GM21717 (cell line): ENCODE results near the gene RRN3.
"Not testable (repeated sequence)": the region's sequence is repeated elsewhere in the genome, so short reads cannot be mapped to it uniquely, and the experiment has no call there.

Source experiments
- ATAC-seq: cut with Tn5 transposase; IDR thresholded peaks from one replicate; pipeline ENCODE4 v1.9.1; 2021; ENCODE audit warnings: mild to moderate bottlenecking, moderate library complexity; ENCODE audit not compliant: unreplicated experiment

The RRN3 gene

DNA sequence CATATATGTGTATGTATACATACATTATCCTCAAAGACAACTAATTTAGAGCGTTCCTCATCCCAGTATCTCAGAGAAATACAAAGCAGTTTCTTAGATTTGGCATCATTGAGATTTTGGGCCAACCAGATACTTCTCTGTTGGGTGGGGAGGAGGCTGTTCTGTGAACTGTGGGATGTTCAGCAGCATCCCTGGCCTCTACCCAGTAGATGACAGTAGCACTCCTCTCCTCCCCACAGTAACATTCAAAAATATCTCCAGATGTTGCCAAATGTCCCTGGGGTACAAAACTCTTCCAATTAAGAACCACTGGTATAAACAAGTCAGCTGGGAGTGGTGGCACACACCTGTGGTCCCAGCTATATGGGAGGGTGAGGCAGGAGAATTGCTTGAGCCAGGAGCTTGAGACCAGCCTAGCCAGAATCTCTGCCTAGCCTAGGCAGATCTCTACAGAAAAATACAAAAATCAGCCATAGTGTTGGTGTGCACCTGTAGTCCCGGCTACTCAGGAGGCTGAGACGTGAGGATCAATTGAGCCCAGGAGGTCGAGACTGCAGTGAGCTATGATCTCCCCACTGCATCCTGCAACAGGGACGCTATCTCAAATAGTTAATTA is 6.4 kb upstream of the RRN3 start:
- ATAC-seq = not testable (repeated sequence)

DNA sequence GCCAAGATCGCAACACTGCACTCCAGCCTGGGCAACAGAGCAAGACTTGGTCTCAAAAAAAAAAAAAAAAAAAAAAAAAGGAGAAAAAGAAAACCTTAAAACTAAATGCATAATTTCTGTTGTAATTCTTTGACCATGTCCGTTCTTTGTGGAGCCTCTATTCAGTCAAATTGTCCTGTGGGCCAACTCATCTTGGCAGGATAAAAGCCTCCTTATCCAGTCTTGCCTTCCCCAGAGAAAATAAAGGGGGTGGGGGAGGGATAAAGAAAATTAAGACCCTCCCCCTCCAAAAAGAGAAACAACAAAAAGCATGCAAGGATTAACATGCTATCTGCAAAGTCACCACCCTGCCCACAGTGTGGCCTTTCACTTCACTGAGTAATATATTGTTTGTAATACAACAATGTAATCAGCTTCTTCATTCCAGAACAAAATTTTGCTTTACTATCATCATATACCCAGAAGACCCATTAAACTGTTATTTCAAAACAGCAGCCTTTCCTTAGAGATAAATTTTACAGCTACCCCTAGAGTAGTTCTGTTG is 5.4 kb upstream of the RRN3 start:
- not testable (repeated sequence) for ATAC-seq

DNA sequence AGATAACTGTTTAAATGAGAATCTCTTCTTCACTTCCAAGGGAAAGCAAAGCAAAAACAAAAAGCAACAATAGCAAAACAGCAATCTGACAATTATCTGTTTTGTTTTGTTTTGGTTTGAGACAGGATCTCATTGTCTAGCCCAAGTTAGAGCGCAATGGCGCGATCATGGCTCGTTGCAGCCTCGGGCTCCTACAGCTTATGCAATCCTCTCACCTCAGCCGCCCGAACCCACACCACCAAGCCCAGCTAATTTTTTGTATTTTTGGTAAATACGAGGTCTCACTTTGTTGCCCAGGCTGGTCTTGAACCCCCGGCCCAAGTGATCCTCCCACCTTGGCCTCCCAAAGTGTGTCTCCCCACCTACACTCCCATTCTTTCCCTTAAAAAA is 2.5 kb upstream of the RRN3 start:
- not testable (repeated sequence) for ATAC-seq

DNA sequence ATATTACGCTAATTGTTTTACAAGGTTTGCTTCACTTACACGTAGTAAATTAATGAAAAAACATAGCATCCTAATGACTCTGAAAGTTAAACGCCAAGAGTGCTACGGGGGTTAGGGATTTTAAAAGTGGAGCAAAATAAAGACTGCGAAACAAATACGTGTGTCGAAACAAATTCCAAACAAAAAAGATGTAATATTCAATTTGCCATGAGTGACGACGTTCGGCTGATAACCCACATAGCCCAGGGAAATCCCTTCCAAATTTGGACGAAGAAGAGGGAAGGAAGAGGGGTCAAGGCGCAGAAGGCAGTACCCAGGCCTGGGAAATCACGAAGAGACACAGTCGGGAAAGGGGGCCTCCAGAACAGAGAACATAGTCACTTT is 509 bp downstream of the RRN3 start:
- not testable (repeated sequence) for ATAC-seq

DNA sequence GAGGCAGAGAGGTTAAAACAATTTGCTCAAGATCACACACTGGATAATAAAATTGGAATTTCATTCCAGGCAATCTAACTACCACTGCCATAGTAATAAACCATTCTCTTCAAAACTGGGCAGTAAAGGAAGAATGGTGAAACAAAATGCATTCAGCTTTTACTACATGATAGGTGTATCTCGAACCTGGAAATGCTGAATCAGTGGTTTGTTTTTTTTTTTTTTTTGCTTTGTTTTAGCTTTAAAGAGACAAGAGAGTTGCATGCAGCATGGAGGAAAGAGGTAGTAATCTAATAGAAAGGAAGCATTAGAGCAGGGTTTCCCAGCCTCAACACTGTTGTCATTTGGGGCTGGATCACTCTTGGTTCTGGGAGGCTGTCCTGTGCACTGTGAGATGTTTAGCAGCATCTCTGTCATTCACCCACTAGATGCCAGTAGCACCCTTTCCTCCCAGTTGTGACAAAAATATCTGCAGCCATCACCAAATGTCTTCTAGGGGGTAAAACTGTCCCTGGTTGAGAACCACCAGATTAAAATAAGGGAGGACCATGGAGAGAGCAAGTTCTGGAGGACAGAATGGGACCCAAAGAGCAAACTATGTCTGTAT is 3.3 kb downstream of the RRN3 start:
- not testable (repeated sequence) for ATAC-seq

DNA sequence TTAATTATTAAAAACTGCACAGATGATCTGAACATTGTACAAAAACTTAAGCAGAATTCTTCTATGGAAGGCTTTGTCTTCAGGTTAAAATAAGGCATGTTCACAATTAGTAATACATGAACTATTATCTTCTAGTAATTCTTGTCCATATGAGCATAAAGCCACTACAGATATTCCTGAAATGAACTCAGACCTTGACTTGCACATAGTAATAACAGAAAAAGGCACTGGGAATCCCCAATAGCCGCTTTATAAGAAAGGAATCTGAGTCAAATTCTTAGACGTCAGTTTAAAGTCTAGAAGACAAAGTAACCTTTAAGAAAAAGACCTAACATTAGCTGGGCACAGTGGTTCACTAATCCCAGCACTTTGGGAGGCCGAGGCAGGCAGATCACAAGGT is 11.3 kb downstream of the RRN3 start:
- ATAC-seq = not testable (repeated sequence)

DNA sequence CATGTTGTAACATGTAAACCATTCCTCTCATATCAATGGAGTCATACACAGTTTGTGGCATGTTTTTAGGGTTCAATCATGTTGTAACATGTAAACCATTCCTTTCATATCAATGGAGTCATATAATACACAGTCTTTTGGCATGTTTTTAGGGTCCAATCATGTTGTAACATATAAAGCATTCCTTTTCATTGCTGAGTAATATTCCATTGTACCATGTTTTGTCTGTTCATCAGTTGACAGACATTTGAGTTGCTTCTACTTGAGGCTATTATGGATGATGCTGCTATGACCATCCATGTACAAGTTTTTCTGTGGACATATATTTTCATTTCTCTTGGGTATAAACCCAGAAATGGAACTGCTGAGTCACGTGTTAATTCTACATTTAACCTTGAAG is 13.2 kb downstream of the RRN3 start:
- ATAC-seq = not testable (repeated sequence)

DNA sequence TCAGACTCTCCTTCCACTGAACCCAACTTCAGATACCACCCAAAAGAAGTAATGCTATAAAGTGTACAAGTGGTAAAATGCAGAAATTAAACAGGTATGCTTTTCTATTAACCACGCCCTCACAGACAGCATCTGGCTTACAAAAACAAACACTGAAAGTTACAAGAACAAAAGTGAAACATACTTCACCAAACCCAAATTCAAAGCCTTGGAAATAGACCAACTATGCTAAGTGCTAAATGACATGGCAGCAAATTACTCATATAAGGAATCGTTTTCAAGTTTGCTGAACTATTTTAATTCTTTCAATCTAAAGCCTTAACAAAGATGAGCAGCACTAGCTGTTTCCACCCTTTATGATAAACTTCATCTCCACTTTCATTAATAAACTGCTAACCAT is 17.9 kb downstream of the RRN3 start:
- ATAC-seq = not testable (repeated sequence)

DNA sequence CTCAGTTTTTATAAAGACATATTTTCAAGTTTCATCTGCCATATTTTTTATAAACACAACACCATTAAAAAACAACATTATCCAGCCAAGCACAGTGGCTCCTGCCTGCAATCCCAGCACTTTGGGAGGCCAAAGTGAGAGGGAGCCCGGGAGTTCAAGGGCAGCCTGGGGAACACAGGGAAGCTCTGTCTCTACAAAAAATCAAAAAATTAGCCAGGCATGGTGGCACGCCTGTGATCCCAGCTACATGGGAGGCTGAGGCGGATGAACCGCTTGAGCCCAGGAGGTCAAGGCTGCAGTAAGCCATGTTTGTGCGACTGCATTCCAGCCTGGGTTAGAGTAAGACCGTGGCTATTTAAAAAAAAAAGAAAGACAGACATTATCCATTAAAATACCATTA is 21.0 kb downstream of the RRN3 start:
- no peak for ATAC-seq

DNA sequence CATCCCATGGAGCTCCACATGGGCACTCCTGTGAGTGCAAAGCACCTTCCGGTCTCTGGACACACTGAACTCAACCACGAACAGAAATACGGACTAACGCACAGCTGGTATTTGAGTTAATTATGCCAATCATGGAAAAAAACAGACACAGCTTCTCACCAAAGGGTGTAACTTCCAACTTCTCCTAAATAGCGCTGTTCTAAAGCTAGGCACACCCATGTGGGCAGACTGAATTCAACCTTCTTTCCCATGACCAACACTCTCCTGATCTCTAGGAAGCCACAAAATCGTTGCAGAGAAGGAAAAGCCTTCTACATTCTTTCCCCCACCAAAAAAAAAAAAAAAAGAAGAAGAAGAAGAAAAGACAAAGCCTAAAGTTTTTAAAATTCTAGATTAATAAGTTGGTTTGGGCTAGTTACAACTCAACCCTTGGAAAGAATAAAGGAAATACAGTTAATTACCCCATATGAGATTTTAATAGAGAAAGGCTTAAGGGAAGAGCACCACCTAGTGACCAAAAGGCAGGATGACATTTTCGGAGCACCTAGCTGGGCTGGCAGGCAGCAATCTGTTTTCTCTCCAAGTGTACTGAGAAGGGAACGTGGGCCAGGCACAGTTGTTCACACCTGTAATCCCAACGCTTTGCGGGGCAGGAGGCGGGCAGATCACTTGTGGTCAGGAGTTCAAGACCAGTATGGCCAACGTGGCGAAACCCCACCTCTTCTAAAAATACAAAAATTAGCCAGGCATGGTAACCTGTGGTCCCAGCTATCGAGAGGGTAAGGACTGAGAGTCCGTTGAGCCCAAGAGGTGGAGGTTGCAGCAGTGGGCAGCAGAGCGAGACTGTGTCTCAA is 21.9 kb downstream of the RRN3 start:
- not testable (repeated sequence) for ATAC-seq

DNA sequence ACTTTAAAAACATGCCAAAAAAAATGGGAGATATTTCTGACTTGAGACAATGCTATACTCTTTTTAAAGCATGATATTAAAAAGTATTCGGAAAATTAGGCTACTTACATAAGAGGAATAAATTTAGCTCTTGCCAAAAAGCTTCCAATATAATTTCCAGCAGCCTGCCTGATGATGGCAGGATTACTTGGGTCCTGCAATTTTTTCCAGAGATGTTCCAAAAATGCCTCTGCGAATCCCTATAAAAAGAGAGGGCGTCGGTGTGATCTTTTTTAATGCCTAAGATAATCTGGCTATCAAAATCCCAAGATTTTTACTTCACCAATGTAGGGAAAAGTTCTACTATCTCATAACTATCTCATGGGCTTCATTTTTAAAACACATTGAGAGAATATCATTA is 23.1 kb downstream of the RRN3 start:
- ATAC-seq = not testable (repeated sequence)

DNA sequence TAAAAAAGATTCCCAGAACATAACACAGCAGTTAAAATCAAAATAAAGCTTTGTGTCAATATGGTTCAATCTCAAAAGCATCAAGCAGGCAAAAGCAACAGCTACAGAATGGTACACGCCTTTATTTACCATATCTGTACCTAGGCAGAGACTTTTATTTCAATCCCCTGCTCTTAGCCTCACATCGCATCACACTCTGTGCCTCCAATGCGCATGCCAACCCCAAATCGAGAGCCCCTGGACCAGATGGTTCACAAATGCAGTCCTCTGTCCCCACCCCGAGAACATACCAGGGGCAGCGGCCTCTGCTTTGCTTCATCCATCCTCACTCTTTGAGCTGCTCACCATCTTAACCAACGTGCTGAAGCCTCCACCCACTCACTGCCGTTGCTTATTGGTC is 27.4 kb downstream of the RRN3 start:
- ATAC-seq = not testable (repeated sequence)

DNA sequence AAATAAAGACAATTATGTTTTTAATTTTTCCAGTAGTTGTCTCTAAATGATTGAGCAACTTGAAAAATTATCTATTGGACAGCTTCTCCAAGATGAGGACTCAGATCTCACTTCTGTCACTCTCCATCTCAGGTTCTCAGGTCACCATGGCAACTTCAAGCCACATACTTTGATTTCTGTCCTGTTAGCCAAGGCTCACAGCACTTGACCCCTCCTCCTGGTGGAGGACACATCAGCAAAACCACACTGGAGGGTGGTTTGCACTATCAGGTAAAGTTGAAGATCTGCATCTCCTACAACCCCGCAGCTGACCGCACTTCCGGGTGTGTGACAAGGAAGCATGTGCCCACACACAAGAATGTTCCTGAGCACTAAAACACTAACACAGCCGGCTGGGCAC is 28.1 kb downstream of the RRN3 start:
- not testable (repeated sequence) for ATAC-seq

DNA sequence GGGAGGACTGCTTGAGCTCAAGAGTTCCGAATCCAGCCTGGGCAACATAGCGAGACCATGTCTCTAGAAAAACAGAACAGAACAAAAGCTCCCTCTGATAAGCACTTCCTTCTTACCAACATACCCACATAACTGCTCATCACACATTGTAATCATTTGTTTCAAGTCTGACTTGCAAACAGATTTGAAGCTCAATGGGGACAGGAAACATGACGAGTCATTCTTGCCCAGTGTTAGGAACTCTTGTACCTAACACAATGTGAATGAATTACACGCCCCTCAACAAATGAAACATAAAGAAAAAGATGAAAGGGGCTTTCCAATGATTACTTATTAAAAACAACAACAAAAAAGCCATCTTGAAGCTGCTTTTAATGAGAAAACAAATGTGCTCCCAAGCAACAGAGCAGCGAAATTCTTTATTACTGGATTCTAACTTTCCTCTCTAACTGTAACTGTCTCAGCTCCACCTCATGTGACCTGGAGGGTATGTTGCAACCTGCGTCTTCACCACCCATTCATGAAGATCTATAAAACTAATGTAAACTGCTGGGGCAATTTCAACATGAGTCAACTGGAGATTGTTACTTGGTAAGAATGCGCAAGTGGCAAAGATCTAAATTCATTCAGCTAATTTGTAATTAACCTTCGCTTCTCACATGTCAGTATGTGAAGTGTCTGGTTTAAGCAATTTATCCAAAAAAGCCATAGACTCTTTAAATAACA is 31.8 kb downstream of the RRN3 start:
- not testable (repeated sequence) for ATAC-seq

DNA sequence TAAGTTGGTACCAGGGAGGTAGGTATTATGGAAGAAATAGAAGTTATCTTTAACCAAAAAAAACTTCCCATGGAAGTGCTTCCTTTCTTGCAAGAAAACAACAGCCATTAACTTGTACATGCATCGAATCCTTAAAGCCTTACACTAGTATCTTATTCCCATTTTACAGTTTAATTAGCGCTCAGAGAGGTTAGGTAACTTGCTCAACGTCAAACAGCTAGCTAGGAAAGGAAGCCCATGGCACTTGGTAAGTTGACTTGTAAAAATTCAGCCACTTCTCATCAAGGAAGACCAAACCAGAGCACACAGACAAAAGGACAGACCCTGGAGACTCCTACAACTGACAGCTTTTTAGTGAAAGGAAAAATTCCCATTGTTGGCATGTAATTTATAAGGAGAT is 34.7 kb downstream of the RRN3 start:
- no peak for ATAC-seq

DNA sequence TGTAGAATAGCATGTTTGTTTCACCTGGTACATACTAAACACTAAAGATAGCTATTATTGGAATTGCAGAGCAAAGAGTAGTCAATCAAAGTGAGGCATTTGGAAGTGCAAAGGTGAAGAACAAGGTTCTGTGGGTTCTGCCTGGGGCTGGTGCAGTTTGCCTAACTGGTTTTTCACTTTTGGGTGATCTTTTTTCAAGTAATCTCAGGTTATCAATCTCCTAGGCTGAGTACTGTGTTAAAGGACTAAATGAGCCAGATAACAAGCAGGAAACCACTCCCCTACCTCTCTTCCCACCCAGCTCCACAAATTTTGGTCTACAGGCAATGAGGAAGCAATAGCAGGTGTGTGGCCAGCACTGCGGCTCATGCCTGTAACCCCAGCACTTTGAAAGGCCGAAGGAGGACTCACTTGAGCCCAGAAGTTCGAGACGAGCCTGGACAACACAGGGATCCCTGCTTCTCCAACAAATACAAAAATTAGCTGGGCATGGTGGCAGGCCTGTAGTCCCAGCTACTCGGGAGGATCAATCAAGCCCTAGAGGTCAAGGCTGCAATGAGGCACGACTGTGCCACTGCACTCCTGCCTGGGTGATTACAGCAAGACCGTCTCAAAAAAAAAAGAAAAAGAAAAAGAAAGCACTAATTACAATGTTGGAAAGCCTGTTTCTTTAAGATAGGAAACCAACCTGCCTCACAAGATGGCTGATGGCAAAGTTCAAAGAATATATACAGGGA is 36.2 kb downstream of the RRN3 start:
- no peak for ATAC-seq

DNA sequence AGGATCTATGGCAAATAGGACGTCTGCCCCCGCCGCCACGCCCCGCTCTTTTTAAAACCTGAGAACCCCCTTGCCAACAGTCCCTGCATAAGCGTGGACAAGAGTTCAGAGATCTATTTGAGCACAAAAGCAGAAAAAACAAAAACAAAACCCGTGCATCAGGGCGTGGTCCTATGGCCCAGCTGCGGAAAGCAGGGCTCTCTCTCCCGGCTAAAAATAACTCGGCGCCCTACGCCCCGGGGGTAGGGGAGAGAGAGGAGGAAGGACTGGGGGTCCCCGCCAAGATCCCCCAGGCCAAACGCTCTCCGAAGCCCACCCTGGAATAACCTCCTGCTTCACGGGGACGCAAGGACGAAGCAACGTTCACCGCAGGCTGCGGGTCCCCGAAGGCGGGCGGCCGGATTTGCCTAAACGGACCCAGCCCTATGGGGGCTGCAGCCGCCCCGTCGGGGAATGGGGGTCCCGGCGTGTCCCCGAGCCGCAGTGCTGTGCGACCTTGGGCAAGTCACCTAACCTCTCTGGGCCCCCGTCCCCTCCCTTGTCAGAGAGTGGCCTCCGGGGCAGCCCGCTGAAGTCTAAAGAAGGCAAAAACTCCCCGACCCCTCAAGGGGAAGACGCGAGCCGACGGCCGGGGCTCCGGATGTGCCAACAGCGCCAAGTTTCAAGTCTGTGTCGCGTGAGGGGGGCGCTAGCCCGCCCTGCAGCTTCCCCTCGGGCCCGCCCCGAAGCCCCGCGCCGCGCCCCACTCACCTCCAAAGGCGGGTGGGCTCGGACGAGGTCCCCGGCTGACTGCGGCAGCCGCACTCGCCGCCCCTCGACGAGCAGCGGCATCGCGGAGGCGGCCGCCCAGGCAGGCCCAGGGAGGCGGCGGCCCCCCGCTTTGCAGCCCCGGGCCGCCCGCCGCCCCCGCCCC is 38.7 kb downstream of the RRN3 start:
- ATAC-seq = peak; percentile 52

DNA sequence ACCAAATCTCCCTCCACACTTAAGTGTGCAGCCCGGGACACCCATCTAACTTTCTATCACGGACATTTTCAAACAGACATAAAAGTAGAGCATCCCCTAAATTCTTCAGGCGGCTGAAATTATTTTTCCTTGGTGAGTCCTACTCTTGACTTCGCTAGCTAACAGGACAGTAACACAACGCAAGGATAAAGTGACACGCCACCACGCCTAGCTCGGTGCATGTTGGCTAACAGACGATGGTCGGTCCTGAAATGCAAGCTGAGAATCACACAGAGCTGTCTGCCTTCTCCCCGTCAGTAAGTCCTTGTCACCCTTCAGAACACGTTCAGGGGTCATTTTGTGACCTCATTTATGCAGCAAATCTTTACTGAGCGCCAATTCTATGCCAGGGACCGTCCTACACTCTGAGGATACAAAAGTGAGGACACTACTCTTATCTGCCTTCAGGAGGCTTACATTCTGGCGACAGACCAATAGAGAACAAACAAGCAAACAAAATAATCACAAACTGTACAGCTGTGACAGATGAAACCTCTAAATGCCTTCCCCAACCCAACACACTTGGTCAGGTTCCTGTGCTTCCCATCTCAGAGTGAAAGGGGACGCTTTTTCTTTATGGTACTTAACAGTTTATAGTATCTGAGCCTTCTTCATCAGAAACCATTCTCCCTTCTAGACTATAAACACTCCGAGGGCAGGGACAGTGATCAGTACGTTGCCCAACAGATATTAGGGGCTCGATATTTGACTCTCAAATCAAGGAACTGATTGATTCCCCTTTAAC is 39.5 kb downstream of the RRN3 start:
- ATAC-seq = no peak

DNA sequence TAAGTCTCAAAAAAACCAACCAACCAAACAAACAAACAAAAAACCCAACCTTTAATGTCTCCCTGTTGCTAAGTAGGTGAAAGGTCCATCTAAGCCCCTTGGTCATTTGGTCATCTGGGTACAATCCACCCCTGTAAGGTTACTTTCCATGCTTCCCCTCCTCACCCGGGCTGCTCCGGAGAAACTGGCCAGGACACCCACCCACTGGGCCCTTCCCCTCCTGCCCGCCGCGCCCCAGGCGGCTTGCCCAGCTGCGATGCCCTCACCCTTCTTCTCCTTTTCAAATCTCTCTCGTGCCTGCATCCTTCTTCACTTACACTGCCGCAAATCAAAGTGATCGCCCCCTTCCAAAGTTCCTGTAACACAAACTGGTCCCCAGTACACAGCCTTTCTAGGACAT is 40.2 kb downstream of the RRN3 start:
- ATAC-seq = no peak
